T-cell (primary cell): Measurements from ENCODE around the gene CASK. TPM values are rescaled to one million over a fixed set of nuclear protein-coding genes. Genes with fewer than 3 reads are reported as not detected.
"Not testable (repeated sequence)": the region's sequence is repeated elsewhere in the genome, so short reads cannot be mapped to it uniquely, and the experiment has no call there.

Experiments used
- ATAC-seq, 4 experiments: fragments of 200-7000 bp in 3 of 4; fragments of 150-1000 bp in 1 of 4; cut with Tn5 transposase; replicated peaks in 1 of 4; 1 replicate in 3 of 4; 2 replicates in 1 of 4; pipeline ENCODE4 v1.10.0; 2021; ENCODE audit warnings: moderate library complexity in 3 of 4, mild to moderate bottlenecking in 2 of 4, moderate number of reproducible peaks in 1 of 4
- CTCF ChIA-PET, 2 donors: fragments of 300-600 bp; sonication (Branson Sonifier 250); formaldehyde crosslinking; loops; one replicate each; lab custom pipeline; 2022; ENCODE audit warnings: antibody characterized with exemption in 2 of 2; lab: Charles Lee
- POLR2A ChIA-PET, 2 donors: fragments of 300-600 bp; sonication (Branson Sonifier 250); formaldehyde crosslinking; loops; one replicate each; lab custom pipeline; 2022; ENCODE audit warnings: antibody characterized with exemption in 2 of 2; lab: Charles Lee
- DNase-seq, 35 experiments: peaks; one replicate each; pipeline versions ENCODE4 v3.0.0 to v3.0.0-alpha.2; 2013 to 2023
- H3K27ac ChIP-seq: one replicate; pipeline ENCODE4 v1.5.1; 2013; ENCODE audit warnings: low read length
- H3K27me3 ChIP-seq, 2 experiments: replicated peaks in 1 of 2; 1 replicate in 1 of 2; 2 replicates in 1 of 2; pipeline versions ENCODE4 v1.6.1 to v1.7.0; 2013; ENCODE audit warnings: low read length in 1 of 2, mixed read lengths in 1 of 2; ENCODE audit not compliant: control insufficient read depth in 2 of 2, insufficient read depth in 2 of 2; ENCODE audit errors: extremely low read depth in 1 of 2
- H3K36me3 ChIP-seq, 2 donors: 1 replicate in 1 of 2; 2 replicates in 1 of 2; pipeline versions ENCODE4 v1.6.1 to v1.7.0; 2013; ENCODE audit warnings: low read length in 1 of 2; ENCODE audit not compliant: control insufficient read depth in 2 of 2, insufficient read depth in 1 of 2; ENCODE audit errors: extremely low read depth in 1 of 2
- H3K4me1 ChIP-seq, 2 experiments: 1 replicate in 1 of 2; 2 replicates in 1 of 2; pipeline versions ENCODE4 v1.6.1 to v1.7.0; 2013; ENCODE audit warnings: low read length in 2 of 2, mixed read lengths in 1 of 2; ENCODE audit not compliant: insufficient read depth in 2 of 2, control insufficient read depth in 1 of 2; ENCODE audit errors: extremely low read depth in 1 of 2
- H3K4me3 ChIP-seq, 2 donors: 1 replicate in 1 of 2; 2 replicates in 1 of 2; pipeline versions ENCODE4 v1.5.1 to v1.7.0; 2013; ENCODE audit warnings: mild to moderate bottlenecking in 2 of 2, low read length in 1 of 2, moderate library complexity in 1 of 2; ENCODE audit not compliant: control insufficient read depth in 1 of 2; ENCODE audit errors: extremely low read depth in 1 of 2
- H3K9me3 ChIP-seq: 2 replicates; pipeline ENCODE4 v1.7.0; 2013
- H3K27ac Mint-ChIP-seq, 2 donors: one replicate each; pipeline ENCODE4 v1.8.0; 2020 to 2021; ENCODE audit warnings: mild to moderate bottlenecking in 2 of 2, mixed read lengths in 2 of 2
- H3K27me3 Mint-ChIP-seq, 2 donors: one replicate each; pipeline ENCODE4 v1.8.0; 2021 to 2022; ENCODE audit warnings: mixed read lengths in 2 of 2
- H3K36me3 Mint-ChIP-seq: one replicate; pipeline ENCODE4 v1.8.0; 2021; ENCODE audit warnings: mixed read lengths
- H3K4me1 Mint-ChIP-seq, 3 donors: one replicate each; pipeline ENCODE4 v1.8.0; 2020 to 2022; ENCODE audit warnings: mixed read lengths in 3 of 3, mild to moderate bottlenecking in 1 of 3
- H3K4me3 Mint-ChIP-seq, 3 donors: one replicate each; pipeline ENCODE4 v1.8.0; 2020 to 2022; ENCODE audit warnings: mild to moderate bottlenecking in 3 of 3, mixed read lengths in 3 of 3, moderate library complexity in 3 of 3
- H3K9me3 Mint-ChIP-seq, 3 donors: one replicate each; pipeline ENCODE4 v1.8.0; 2020 to 2022; ENCODE audit warnings: mixed read lengths in 3 of 3
- WGBS: methylation state at CpG from one replicate; pipeline ENCODE4 v1.1.5; 2013; ENCODE audit warnings: missing lambda C conversion rate; ENCODE audit not compliant: insufficient coverage; 5-methylcytosine and 5-hydroxymethylcytosine counted together
- total RNA-seq, 35 experiments: library from RNA in 6 of 35; stranded (reverse) in 6 of 35; fragments of 120-200 nt in 1 of 35; gene quantifications; one replicate each; pipeline versions ENCODE4 v1.2.1 to v1.2.4 and lab custom pipeline; 2013 to 2026

Gene CASK
- total RNA-seq, 5 donors from 2014 or later (not counting 1 experiment from before 2014, with no cell fraction given) = 52.6 to 81.6 (median 67.5) TPM

DNA sequence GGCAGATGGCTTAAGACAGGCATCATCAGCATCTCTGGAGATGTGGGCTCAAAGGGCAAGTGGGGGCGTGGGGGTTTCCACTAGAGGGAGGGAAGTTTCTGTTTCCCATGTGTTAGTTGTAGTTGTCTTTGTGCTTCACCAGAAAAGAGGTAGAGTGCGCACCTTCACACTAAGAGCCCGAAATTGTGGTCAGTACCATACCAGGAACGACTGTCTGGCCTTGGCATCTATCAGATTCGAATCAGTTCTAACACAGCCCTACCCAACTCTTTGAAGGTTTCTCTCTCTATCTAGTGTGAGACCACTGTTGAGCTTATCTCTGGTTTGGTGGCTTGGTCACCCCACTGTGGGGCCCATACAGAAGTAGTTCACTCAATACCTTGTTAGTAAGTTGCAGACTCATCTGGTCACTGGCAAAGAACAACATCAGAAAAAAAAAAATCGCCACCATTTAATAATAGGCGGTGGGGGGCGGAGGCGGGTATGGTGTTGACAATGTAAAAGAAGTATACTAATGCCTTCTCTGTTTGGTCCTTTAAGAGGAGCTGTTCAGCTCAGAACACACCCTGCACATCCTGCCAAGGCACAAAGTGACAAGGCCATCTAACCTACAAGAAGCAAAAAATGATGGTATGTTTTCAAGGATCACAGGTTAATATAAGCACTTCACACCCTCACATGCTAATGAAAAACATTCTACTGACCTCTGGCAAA lies 405.1 kb downstream of the CASK start:
- Histone ChIP-seq H3K36me3 (peaks cover 0 to 11% of the 10 kb centered on the region in 2 donors), H3K9me3 (no peaks in the 10 kb centered on the region), H3K4me1 (peaks cover 0 to 14% of the 10 kb centered on the region in 2 experiments), H3K4me3 (no peak overlapping the region), H3K27ac (no peak overlapping the region), H3K27me3 (no peaks in the 10 kb centered on the region)
- DNase-seq (peak in 1 of 35 experiments; percentile 1), ATAC-seq (peak in 1 of 4 experiments; percentile 18)
- Mint-ChIP-seq H3K4me1 (peaks cover 17 to 34% (median 18%) of the 10 kb centered on the region in 3 donors), H3K27ac (peak overlapping the region; percentile 2 to 50), H3K36me3 (peaks cover 13% of the 10 kb centered on the region), H3K9me3 (no peaks in the 10 kb centered on the region), H3K27me3 (peaks cover 0 to 11% of the 10 kb centered on the region in 2 donors), H3K4me3 (no peak overlapping the region)
- ChIA-PET POLR2A (interaction anchor here in 1 of 2 donors (0.6 kb wide), 1 partner anchor 115 kb away, joined by 3 read pairs; no protein-coding TSS in a partner anchor), CTCF (interaction anchor here in 1 of 2 donors (0.7 kb wide), 1 partner anchor 12 kb away, joined by 4 read pairs; no protein-coding TSS in a partner anchor)
- WGBS = 20% methylated on average over 1 of the region's 9 CpGs

DNA sequence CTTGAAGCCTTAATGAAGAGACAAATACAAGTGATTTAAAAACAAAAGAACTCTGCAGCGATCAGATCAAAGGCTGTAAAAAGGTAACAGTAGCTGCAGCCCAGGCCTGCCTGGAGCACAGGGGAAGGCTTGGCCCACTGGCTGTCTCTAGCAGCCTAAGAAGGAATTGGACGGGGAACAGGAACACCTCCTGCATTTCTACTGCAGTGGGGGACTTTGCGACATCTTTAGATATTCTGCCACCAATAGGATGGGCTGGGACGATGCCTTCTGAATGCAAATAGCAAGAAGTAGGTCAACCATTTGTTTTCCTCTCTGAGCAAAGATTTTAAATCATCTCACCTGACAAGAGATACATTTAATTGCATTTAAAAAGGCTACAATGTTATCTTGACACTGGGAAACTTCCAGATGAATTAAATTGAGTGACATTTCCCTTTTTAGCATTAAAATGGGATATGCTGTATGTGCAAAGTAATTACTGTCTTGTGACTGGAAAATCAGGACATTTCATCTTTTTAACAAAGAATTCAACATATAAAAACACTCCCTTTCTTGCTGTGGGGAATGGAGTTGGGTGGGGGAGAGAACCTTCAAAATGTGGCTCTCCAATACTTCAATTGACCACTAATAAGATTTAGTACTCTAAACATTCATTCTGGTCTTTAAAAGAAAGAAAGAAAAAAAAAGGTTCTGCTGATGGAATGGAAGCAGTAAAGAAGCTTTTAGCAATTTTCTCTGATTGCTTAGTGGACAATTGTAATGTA lies 406.2 kb downstream of the CASK start:
- peaks cover 0 to 11% of the 10 kb centered on the region in 2 donors for H3K27me3 Mint-ChIP-seq
- H3K4me1 ChIP-seq = peaks cover 0 to 19% of the 10 kb centered on the region in 2 experiments
- no peaks in the 10 kb centered on the region for H3K27me3 ChIP-seq
- H3K27ac ChIP-seq = no peak overlapping the region
- CTCF ChIA-PET = no interaction called here
- H3K4me1 Mint-ChIP-seq = peaks cover 17 to 37% (median 21%) of the 10 kb centered on the region in 3 donors
- H3K36me3 ChIP-seq = peaks cover 0 to 6% of the 10 kb centered on the region in 2 donors
- no peak overlapping the region for H3K4me3 Mint-ChIP-seq
- no peaks in the 10 kb centered on the region for H3K9me3 ChIP-seq
- POLR2A ChIA-PET = no interaction called here
- DNase-seq = no peak
- ATAC-seq = no peak
- H3K36me3 Mint-ChIP-seq = peaks cover 9% of the 10 kb centered on the region
- peak overlapping the region; percentile 35 to 74 for H3K27ac Mint-ChIP-seq
- WGBS = no CpG with 5 or more reads among the region's 4 CpGs
- no peaks in the 10 kb centered on the region for H3K9me3 Mint-ChIP-seq
- no peak overlapping the region for H3K4me3 ChIP-seq

DNA sequence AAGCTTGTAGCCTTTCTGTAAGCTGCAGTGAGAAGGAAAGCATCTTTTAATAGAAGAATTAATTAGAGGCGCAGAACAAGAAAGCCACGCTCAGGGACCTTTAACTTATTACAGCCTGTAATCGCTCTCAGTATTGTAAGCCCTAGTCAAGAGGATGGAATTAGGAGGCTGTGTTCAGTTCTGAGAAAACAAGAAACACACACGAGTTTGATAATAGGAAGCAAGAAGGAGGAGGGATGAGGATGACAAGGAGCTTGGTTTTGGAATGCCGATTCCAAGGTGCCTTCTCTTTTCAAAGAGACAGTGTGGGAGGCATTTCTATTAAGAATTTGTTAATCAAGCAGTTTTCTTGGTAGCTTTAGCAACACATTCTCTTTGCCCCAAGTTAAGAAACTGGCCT lies 406.9 kb downstream of the CASK start:
- Mint-ChIP-seq H3K4me3 (no peak overlapping the region), H3K27me3 (peaks cover 0 to 11% of the 10 kb centered on the region in 2 donors), H3K36me3 (peaks cover 9% of the 10 kb centered on the region), H3K27ac (no peak overlapping the region), H3K4me1 (peaks cover 17 to 40% (median 24%) of the 10 kb centered on the region in 3 donors), H3K9me3 (no peaks in the 10 kb centered on the region)
- H3K4me1 ChIP-seq = peaks cover 0 to 19% of the 10 kb centered on the region in 2 experiments
- no peak overlapping the region for H3K27ac ChIP-seq
- ChIA-PET POLR2A (no interaction called here), CTCF (no interaction called here)
- H3K4me3 ChIP-seq = no peak overlapping the region
- 45% methylated on average over 1 of the region's 5 CpGs for WGBS
- DNase-seq (no peak), ATAC-seq (no peak)
- H3K27me3 ChIP-seq = no peaks in the 10 kb centered on the region
- H3K9me3 ChIP-seq = no peaks in the 10 kb centered on the region
- peaks cover 0 to 6% of the 10 kb centered on the region in 2 donors for H3K36me3 ChIP-seq

DNA sequence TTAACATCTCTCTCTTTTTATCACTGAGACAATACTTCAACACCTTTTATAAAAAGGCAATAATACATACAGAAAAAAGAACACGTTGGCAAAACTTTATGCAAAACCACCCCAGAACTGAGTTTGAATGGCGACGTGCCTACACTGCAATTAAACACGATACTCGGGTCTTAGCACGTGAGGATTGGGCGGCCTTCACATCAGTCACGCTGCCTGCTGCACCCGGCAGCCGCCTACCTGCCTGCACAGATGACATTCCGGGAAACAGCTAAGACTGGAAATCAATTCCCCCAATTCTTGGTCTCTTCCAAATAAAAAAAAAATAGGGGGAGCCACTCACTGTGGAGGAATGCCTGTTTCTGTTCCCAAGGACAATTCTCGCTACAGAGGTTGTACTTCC lies 408.0 kb downstream of the CASK start:
- H3K9me3 Mint-ChIP-seq = no peaks in the 10 kb centered on the region
- Histone ChIP-seq H3K4me3 (no peak overlapping the region), H3K27ac (no peak overlapping the region), H3K9me3 (no peaks in the 10 kb centered on the region), H3K36me3 (peaks cover 0 to 4% of the 10 kb centered on the region in 2 donors), H3K4me1 (peaks cover 0 to 19% of the 10 kb centered on the region in 2 experiments), H3K27me3 (no peaks in the 10 kb centered on the region)
- peak overlapping the region in 1 of 2 donors; percentile 20 for H3K27ac Mint-ChIP-seq
- H3K4me1 Mint-ChIP-seq = peaks cover 17 to 39% (median 24%) of the 10 kb centered on the region in 3 donors
- no peak overlapping the region for H3K4me3 Mint-ChIP-seq
- DNase-seq (no peak), ATAC-seq (no peak)
- peaks cover 0 to 9% of the 10 kb centered on the region in 2 donors for H3K27me3 Mint-ChIP-seq
- POLR2A ChIA-PET = no interaction called here
- CTCF ChIA-PET = no interaction called here
- peaks cover 7% of the 10 kb centered on the region for H3K36me3 Mint-ChIP-seq
- no CpG with 5 or more reads among the region's 12 CpGs for WGBS

DNA sequence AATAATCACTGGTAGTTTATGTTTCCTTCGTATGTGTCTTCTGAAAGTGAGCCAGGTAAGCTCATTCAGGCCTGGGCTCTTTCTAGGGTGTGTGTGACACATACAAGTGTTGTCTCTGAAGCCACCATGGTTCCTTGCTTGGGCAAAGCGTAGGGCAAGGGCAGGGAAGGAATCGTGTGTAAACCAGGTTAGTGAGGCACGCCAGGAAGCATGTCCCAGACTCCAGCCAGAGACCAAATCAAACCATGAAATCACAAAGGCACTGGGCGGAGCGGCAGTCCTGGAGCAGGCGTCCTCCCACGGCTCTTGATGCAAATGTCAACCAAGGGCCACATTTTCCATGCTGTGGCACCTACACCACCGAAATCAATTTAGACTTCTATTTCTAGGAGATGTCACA lies 409.2 kb downstream of the CASK start:
- Mint-ChIP-seq H3K27ac (peak overlapping the region in 1 of 2 donors; percentile 28), H3K4me3 (no peak overlapping the region), H3K4me1 (peaks cover 17 to 36% (median 24%) of the 10 kb centered on the region in 3 donors), H3K9me3 (no peaks in the 10 kb centered on the region), H3K36me3 (peaks cover 4% of the 10 kb centered on the region), H3K27me3 (peaks cover 0 to 6% of the 10 kb centered on the region in 2 donors)
- ChIA-PET POLR2A (no interaction called here), CTCF (no interaction called here)
- peaks cover 0 to 19% of the 10 kb centered on the region in 2 experiments for H3K4me1 ChIP-seq
- ATAC-seq (no peak), DNase-seq (no peak)
- H3K9me3 ChIP-seq = no peaks in the 10 kb centered on the region
- no peak overlapping the region for H3K27ac ChIP-seq
- no peak overlapping the region for H3K4me3 ChIP-seq
- no CpG with 5 or more reads among the region's 9 CpGs for WGBS
- no peaks in the 10 kb centered on the region for H3K27me3 ChIP-seq
- peaks cover 0 to 3% of the 10 kb centered on the region in 2 donors for H3K36me3 ChIP-seq

DNA sequence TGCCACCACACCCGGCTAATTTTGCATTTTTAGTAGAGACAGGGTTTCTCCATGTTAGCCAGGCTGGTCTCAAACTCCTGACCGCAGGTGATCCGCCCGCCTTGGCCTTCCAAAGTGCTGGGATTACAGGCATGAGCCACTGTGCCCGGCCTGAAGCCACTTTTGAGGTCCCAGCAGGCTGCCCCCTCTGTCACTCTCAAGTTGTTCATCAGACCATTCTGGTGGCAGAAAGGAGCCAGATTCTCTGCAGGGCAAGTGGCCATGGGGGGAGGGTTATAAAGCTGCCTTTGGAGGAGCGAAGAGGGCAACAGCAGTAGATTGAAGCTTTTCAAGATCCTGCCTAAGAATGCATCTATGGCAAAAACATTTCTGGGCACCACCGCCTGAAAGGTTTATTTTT lies 410.5 kb downstream of the CASK start:
- 40% methylated on average over 1 of the region's 7 CpGs for WGBS
- POLR2A ChIA-PET, H3K4me3 ChIP-seq, H3K4me3 Mint-ChIP-seq, H3K36me3 ChIP-seq, H3K9me3 Mint-ChIP-seq, ATAC-seq, DNase-seq, CTCF ChIA-PET, H3K36me3 Mint-ChIP-seq, H3K27me3 Mint-ChIP-seq, H3K27ac Mint-ChIP-seq, H3K9me3 ChIP-seq, H3K27ac ChIP-seq, H3K27me3 ChIP-seq: not testable (repeated sequence)
- H3K4me1 Mint-ChIP-seq = peaks cover 9 to 26% (median 14%) of the 10 kb centered on the region in 3 donors
- H3K4me1 ChIP-seq = peaks cover 0 to 12% of the 10 kb centered on the region in 2 experiments
